Spleen (tissue), 7 donors: Measurements from ENCODE around the gene DLG2.

Experiments
- CTCF ChIP-seq, 11 experiments: fragments of 200-600 bp in 7 of 11; fragments of 450-650 bp in 4 of 11; sonication (generic) in 4 of 11; IDR thresholded peaks in 8 of 11; conservative IDR thresholded peaks in 3 of 11; 1 replicate in 7 of 11; 2 replicates in 4 of 11; pipeline versions ENCODE4 v1.4.0 to v1.8.0; 2016 to 2021; ENCODE audit warnings: antibody characterized with exemption in 11 of 11, inconsistent platforms in 4 of 11, mild to moderate bottlenecking in 1 of 11
- POLR2A ChIP-seq, 3 donors: fragments of 450-650 bp; IDR thresholded peaks; one replicate each; pipeline ENCODE4 v1.5.1; 2017; ENCODE audit warnings: antibody characterized with exemption in 3 of 3, mild to moderate bottlenecking in 1 of 3
- POLR2AphosphoS5 ChIP-seq, 3 donors: sonication (generic); formaldehyde crosslinking; IDR thresholded peaks; one replicate each; pipeline ENCODE4 v1.5.1; 2017; ENCODE audit warnings: antibody characterized with exemption in 3 of 3
- donor health status: DM: no; HTN: no; CAD: no; lungs with moderate emphysema.
- donor health status: DM: no; HTN: no; CAD: no.
- donor health status: DM: no; HTN: no; CAD: no.

GRCh38 chr11:84430661-84431060 lies 1196.5 kb downstream of the DLG2 start:
- TF ChIP-seq CTCF (IDR thresholded peaks at IDR 0.05 in 8 of 11, conservative IDR thresholded peaks at IDR 0.05 in 3 of 11) (no peak), POLR2A (IDR thresholded peaks at IDR 0.05) (no peak), POLR2AphosphoS5 (IDR thresholded peaks at IDR 0.05) (no peak)
